ENCODE results near the gene SIRT6.
"Not testable (repeated sequence)": the region's sequence is repeated elsewhere in the genome, so short reads cannot be mapped to it uniquely, and the experiment has no call there.

Gene SIRT6

DNA sequence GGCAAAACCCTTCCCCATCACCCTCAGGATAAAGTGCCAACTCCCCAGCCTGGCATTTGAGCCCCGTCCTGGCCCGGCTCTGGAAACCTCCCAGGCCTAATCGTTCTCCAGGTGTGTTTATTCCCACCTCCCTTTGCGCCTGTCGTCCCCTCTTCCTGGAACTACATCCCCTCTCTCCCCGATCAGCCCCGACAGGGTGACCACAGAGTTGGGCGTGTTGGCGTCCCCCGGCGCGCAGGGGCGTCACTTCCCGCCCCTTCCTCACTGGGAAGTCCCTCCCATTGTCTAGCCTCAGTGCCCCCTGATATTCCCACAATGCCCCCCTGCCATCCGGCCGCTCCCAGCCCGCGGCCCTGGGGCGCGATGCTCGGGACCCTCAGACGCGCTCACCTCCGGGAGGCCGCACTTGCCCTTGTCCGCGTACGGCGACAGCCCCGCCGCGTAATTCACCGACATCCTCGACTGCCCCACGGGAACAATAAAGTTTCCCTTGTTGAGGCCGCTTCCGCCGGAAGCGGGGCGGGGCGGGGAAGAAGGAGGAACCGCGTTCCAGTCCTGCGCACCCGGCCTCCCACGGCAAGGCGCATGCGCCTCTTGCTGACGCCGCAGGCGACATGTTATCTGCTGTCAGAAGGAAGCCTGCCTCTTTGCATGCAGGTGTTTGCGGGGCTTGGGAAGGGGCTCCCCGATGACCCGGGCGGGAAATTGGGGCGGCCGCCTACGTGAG, at the start of gene SIRT6, which contains the start of gene ANKRD24:
Gene SIRT6, minus strand, starts transcription at position 480 of the 727 bp plus-strand sequence. Its CDS starts 24 bp downstream, at position 456.
Gene ANKRD24, plus strand, starts transcription at position 606 of the 727 bp plus-strand sequence. CDS start 3,737 bp downstream, outside the sequence.
- no peaks in the 10 kb centered on the region for H3K27me3 Mint-ChIP-seq
- peak within 1 kb of the TSS; percentile 98 for H3K27ac Mint-ChIP-seq
- H3K36me3 Mint-ChIP-seq (ENCODE audit: low read depth), result peaks cover 35% of the 10 kb centered on the region
- H3K4me3 Mint-ChIP-seq, result peak within 1 kb of the TSS; percentile 99
- peaks cover 38% of the 10 kb centered on the region for H3K4me1 Mint-ChIP-seq (ENCODE audit: low read depth)
- DNase-seq, result peak; percentile 96
- no peaks in the 10 kb centered on the region for H3K9me3 Mint-ChIP-seq

DNA sequence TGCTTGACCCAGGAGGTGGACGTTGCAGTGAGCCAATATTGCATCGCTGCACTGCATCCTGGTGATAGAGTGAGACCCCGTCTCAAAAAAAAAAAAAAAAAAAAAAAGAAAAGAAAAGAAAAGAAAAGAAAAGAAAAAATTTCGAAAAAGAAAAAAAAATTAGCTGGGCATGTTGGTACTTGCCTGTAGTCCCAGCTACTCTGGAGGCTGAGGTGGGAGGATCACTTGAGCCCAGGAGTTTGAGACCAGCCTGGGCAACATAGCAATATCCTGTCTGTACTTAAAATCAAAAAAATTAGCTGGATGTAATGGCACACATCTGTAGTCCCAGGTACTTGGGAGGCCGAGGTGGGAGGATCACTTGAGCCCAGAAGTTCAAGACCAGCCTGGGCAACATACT, 49.8 kb upstream of the SIRT6 start:
- not testable (repeated sequence) for H3K4me3 Mint-ChIP-seq; H3K36me3 Mint-ChIP-seq (ENCODE audit: low read depth); H3K9me3 Mint-ChIP-seq; H3K27ac Mint-ChIP-seq; DNase-seq; H3K4me1 Mint-ChIP-seq (ENCODE audit: low read depth)
- H3K27me3 Mint-ChIP-seq, result peaks cover 23% of the 10 kb centered on the region

DNA sequence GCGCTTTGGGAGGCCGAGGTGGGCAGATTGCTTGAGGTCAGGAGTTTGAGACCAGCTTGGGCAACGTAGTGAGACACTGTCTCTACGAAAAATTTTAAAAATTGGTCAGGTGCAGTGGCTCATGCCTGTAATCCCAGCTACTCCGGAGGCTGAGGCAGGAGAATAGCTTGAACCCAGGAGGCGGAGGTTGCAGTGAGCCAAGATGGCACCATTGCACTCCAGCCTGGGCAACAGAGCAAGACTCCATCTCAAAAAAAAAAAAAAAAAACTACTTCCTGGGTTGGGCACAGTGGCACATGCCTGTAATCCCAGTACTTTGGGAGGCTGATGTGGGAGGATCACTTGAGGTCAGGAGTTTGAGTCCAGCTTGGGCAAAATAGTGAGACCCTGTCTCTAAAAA, 49.2 kb upstream of the SIRT6 start:
- not testable (repeated sequence) for H3K4me1 Mint-ChIP-seq (ENCODE audit: low read depth); H3K27ac Mint-ChIP-seq; DNase-seq; H3K9me3 Mint-ChIP-seq; H3K36me3 Mint-ChIP-seq (ENCODE audit: low read depth); H3K4me3 Mint-ChIP-seq
- peaks cover 23% of the 10 kb centered on the region for H3K27me3 Mint-ChIP-seq

DNA sequence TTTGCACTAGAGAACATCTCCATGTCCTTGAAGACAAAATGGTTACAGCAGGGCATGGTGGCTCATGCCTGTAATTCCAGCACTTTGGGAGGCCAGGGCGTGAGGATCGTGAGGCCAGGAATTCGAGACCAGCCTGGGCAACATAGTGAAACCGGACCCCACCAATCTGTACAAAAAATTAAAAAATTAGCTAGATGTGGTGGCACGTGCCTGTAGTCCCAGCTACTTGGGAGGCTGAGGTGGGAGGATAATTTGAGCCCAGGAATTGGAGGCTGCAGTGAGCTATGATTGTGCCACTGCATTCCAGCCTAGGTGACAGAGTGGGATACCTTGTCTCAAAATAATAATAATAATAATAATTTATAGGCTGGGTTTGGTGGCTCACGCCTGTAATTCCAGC, 47.9 kb upstream of the SIRT6 start:
- not testable (repeated sequence) for H3K36me3 Mint-ChIP-seq (ENCODE audit: low read depth); H3K9me3 Mint-ChIP-seq; H3K4me3 Mint-ChIP-seq; H3K27ac Mint-ChIP-seq; DNase-seq; H3K4me1 Mint-ChIP-seq (ENCODE audit: low read depth)
- peaks cover 23% of the 10 kb centered on the region for H3K27me3 Mint-ChIP-seq

DNA sequence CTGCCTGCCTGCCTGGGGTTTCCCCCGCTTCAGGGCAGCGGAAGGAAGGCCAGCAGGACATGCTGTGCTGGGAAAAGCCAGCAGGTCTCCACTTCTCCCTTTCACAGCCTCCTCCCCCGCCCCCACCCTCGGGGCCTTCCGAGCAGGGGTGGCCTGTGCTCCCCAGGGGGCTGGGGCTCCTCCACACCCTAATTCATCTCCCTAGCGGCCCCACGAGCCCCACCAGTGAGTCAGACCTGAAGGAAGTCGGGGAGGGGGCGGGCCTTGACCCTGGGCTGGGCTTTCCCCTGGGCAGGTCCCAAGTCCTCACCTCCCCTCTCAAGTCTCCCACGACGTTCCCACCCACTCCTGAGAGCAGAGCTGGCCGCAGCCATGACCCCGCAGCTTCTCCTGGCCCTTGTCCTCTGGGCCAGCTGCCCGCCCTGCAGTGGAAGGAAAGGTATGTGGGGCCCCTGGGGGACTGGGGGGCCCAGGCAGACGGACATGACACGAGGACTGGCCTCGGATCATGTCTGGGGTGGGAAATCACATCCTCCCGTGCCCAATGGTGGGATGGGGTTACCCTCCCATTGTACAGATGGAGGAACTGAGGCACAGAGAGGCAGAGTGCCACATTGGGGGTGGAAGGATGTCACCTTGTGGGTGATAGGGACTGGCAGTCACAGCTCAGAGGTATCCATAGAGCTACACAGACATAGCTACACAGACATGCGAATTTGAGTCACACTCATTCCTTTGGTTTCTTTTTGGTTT, 47.0 kb upstream of the SIRT6 start, which contains the start of gene EBI3:
Gene EBI3, plus strand, starts transcription at position 345 of the 753 bp plus-strand sequence. Its CDS starts 28 bp downstream, at position 373.
- Mint-ChIP-seq H3K4me3 (no peak within 1 kb of the TSS), H3K27me3 (peaks cover 23% of the 10 kb centered on the region), H3K27ac (no peak within 1 kb of the TSS), H3K9me3 (no peaks in the 10 kb centered on the region), H3K36me3 (ENCODE audit: low read depth) (no peaks in the 10 kb centered on the region), H3K4me1 (ENCODE audit: low read depth) (peaks cover 1% of the 10 kb centered on the region)
- peak; percentile 71 for DNase-seq

DNA sequence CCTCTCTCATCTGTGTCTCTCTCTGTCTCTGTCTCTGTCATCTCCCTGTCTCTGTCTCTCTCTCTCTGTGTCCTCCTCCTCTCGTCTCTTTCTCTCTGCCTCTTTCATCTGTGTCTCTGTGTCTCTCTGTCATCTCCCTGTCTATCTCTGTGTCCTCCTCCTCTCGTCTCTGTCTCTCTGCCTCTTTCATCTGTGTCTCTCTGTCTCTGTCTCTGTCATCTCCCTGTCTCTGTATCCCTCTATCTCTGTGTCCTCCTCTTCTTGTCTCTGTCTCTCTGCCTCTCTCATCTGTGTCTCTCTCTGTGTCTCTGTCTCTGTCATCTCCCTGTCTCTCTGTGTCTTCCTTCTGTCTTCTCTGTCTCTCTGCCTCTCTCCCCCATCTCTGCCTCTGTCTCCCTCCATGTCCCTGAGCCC, 46.4 kb upstream of the SIRT6 start:
- Mint-ChIP-seq H3K9me3 (no peaks in the 10 kb centered on the region), H3K36me3 (ENCODE audit: low read depth) (no peaks in the 10 kb centered on the region), H3K4me1 (ENCODE audit: low read depth) (peaks cover 1% of the 10 kb centered on the region), H3K4me3 (no peak overlapping the region), H3K27me3 (peaks cover 21% of the 10 kb centered on the region), H3K27ac (no peak overlapping the region)
- no peak for DNase-seq

DNA sequence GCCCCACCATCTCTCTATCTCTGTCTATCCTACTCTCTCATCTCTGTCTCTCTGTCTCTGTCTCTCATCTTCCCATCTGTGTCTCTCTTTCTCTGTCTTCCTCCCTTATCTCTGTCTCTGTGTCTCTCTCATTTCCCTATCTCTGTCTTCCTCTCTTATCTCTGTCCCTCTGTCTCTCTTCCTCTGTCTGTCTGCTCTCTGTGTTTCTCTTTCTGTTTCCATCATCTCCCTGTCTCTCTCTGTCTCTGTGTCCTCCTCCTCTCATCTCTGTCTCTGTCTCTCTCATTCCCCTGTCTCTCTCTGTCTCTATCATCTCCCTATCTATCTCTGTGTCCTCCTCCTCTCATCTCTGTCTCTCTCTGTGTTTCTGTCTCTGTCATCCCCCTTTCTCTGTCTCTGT, 45.4 kb upstream of the SIRT6 start:
- DNase-seq, result no peak
- H3K27me3 Mint-ChIP-seq, result peaks cover 16% of the 10 kb centered on the region
- H3K27ac Mint-ChIP-seq, result no peak overlapping the region
- no peak overlapping the region for H3K4me3 Mint-ChIP-seq
- H3K4me1 Mint-ChIP-seq (ENCODE audit: low read depth), result peaks cover 1% of the 10 kb centered on the region
- H3K36me3 Mint-ChIP-seq (ENCODE audit: low read depth), result no peaks in the 10 kb centered on the region
- H3K9me3 Mint-ChIP-seq, result no peaks in the 10 kb centered on the region

DNA sequence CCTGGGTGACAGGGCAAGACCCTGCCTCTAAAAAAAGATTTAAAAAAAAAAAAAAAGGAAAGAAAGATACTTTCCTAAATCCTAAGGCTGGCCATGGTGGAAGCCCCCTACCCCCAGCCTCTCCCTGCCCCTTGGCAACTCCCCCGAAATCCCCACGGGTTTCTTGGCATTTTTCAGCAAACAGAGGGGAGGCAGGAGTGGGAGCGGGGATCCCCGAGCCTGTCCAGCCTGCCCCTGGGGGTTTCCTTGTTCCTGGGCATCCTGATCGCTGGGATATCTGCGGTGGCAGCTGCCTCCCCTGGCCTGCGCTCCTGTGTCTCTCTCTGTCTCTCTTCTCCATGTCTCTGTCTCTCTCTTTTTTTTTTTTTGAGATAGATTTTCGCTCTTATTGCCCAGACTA, 43.5 kb upstream of the SIRT6 start:
- H3K9me3 Mint-ChIP-seq, result no peaks in the 10 kb centered on the region
- peaks cover 1% of the 10 kb centered on the region for H3K4me1 Mint-ChIP-seq (ENCODE audit: low read depth)
- no peaks in the 10 kb centered on the region for H3K36me3 Mint-ChIP-seq (ENCODE audit: low read depth)
- peaks cover 6% of the 10 kb centered on the region for H3K27me3 Mint-ChIP-seq
- no peak for DNase-seq
- H3K4me3 Mint-ChIP-seq, result no peak overlapping the region
- no peak overlapping the region for H3K27ac Mint-ChIP-seq

DNA sequence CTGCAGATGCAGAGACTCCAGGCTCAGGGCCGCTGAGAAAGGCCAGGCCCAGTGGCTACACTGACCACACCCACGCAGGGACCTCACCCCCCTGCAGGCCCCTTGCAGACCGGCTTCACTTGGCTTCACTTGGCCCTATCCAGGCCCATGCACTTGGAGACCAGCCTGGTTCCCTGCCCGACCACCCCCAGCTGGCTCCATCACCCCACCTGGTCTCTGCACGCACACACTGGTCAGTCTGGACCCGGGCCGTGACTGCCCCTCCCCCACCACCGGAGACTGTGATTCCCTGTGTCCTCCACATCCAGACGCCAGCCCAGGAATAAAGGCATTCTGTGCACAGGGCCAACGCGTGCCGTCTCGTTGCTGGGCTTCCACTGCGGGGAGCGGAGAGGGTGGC, 42.1 kb upstream of the SIRT6 start:
- no peak overlapping the region for H3K27ac Mint-ChIP-seq
- peaks cover 2% of the 10 kb centered on the region for H3K27me3 Mint-ChIP-seq
- H3K4me3 Mint-ChIP-seq, result no peak overlapping the region

DNA sequence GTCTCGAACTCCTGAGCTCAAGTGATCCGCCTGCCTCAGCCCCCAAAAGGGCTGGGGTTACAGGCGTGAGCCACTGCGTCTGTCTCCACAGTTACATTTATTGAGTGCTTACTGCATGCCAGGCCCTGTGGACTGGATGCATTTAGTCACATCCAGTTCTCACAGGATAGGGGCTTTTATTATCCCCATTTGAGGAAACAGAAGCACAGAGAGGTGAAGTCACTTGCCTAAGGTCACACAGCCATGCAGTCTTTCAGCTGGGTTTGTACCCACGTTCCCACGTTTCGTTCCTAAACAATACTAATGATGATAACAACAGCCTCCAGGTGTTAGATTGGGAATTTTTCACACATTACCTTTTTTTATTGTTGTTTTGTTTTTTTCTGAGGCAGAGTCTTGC, 37.8 kb upstream of the SIRT6 start:
- H3K4me3 Mint-ChIP-seq, result no peak overlapping the region
- H3K27me3 Mint-ChIP-seq, result no peaks in the 10 kb centered on the region
- no peak for DNase-seq
- H3K27ac Mint-ChIP-seq, result no peak overlapping the region
- peaks cover 6% of the 10 kb centered on the region for H3K9me3 Mint-ChIP-seq
- no peaks in the 10 kb centered on the region for H3K36me3 Mint-ChIP-seq (ENCODE audit: low read depth)
- no peaks in the 10 kb centered on the region for H3K4me1 Mint-ChIP-seq (ENCODE audit: low read depth)

More for the DNA sequence above, 42.1 kb upstream of the SIRT6 start:
- no peak for DNase-seq
- no peaks in the 10 kb centered on the region for H3K9me3 Mint-ChIP-seq
- H3K4me1 Mint-ChIP-seq (ENCODE audit: low read depth), result peaks cover 1% of the 10 kb centered on the region
- H3K36me3 Mint-ChIP-seq (ENCODE audit: low read depth), result no peaks in the 10 kb centered on the region

DNA sequence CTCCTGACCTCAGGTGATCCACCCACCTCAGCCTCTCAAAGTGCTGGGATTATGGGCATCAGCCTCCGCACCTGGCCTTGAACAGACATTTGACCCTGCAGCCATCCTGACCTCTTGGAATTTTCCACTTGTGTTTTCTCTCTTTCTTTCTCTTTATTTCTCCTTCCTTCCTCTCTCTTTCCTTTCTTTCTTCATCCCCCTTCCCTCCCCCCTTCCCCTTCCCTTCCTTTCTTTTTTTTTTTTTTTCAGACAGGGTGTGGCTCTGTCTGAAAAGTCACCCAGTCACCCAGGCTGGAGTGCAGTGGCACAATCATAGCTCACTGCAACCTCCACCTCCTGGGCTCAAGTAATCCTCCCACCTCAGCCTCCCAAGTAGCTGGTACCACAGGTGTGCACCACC, 36.2 kb upstream of the SIRT6 start:
- H3K36me3 Mint-ChIP-seq (ENCODE audit: low read depth); H3K27me3 Mint-ChIP-seq; DNase-seq; H3K4me3 Mint-ChIP-seq; H3K4me1 Mint-ChIP-seq (ENCODE audit: low read depth); H3K27ac Mint-ChIP-seq; H3K9me3 Mint-ChIP-seq: not testable (repeated sequence)

DNA sequence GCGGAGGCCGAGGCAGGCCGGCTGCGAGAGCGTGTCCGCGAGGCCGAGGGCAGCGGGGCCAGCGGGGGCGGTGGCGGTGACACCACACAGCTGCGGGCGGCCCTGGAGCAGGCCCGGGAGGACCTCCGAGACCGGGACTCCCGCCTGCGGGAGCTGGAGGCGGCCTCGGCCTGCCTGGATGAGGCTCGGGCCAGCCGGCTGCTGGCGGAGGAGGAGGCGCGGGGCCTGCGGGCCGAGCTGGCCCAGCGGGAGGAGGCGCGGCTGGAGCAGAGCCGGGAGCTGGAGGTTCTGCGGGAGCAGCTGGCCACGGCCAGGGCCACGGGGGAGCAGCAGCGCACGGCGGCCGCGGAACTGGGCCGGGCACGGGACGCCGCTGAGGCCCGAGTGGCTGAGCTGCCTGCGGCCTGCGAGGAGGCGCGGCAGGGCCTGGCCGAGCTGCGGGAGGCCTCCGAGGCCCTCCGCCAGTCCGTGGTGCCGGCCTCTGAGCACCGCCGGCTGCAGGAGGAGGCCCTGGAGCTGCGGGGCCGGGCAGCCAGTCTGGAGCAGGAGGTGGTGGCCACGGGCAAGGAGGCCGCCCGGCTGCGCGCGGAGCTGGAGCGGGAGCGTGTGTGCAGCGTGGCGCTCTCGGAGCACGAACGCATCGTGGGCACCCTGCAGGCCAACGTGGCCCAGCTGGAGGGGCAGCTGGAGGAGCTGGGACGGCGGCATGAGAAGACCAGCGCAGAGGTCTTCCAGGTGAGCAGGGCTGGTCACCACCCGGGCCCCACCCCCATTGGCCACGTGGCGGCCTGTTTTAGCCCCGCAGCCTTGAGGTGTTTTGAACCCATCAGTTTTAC, 35.3 kb upstream of the SIRT6 start:
- no peak overlapping the region for H3K27ac Mint-ChIP-seq
- H3K9me3 Mint-ChIP-seq, result peaks cover 6% of the 10 kb centered on the region
- no peaks in the 10 kb centered on the region for H3K36me3 Mint-ChIP-seq (ENCODE audit: low read depth)
- no peak for DNase-seq
- H3K4me1 Mint-ChIP-seq (ENCODE audit: low read depth), result peaks cover 7% of the 10 kb centered on the region
- H3K4me3 Mint-ChIP-seq, result no peak overlapping the region
- no peaks in the 10 kb centered on the region for H3K27me3 Mint-ChIP-seq

DNA sequence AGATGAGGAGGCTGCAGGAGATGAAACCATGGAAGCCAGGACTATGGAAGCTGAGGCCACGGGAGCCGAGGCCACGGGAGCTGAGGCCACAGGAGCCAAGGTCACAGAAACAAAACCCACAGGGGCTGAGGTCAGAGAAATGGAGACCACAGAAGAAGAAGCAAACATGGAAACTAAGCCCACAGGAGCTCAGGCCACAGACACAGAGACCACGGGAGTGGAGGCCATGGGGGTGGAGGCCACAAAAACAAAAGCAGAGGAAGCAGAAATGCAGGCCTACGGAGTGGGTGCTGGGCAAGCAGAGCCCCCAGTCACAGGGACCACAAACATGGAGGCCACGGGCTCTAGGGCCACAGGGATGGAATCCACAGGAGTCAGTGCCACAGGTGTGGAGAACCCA, 34.5 kb upstream of the SIRT6 start:
- H3K9me3 Mint-ChIP-seq, result peaks cover 6% of the 10 kb centered on the region
- no peaks in the 10 kb centered on the region for H3K27me3 Mint-ChIP-seq
- H3K4me3 Mint-ChIP-seq, result no peak overlapping the region
- H3K36me3 Mint-ChIP-seq (ENCODE audit: low read depth), result no peaks in the 10 kb centered on the region
- peaks cover 7% of the 10 kb centered on the region for H3K4me1 Mint-ChIP-seq (ENCODE audit: low read depth)
- DNase-seq, result no peak
- H3K27ac Mint-ChIP-seq, result no peak overlapping the region

DNA sequence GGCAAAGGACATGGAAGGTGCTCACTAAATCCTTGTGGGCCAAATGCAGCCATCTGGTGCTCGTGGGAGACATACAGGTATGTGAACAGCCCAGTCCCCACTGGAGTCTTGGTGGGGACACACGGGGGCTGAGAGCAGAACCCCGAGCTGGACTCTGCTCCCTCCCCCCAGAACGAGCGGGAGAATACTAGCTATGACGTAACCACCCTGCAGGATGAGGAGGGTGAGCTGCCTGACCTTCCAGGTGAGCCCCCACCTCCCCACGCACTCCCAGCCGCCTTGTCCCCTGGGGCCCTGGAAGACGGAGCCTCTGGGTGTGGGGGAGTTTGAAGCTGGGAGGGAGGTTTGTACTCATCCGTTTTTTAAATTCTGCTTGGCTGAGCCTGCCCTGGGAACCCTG, 33.4 kb upstream of the SIRT6 start:
- H3K36me3 Mint-ChIP-seq (ENCODE audit: low read depth), result no peaks in the 10 kb centered on the region
- H3K27ac Mint-ChIP-seq, result no peak overlapping the region
- H3K4me1 Mint-ChIP-seq (ENCODE audit: low read depth), result peaks cover 7% of the 10 kb centered on the region
- no peaks in the 10 kb centered on the region for H3K27me3 Mint-ChIP-seq
- H3K4me3 Mint-ChIP-seq, result no peak overlapping the region
- no peak for DNase-seq
- H3K9me3 Mint-ChIP-seq, result peaks cover 6% of the 10 kb centered on the region

Data from activated T-cell treated with anti-CD3 and anti-CD28 coated beads, Interleukin-2, amount 50 U/mL, for 24 hours (primary cell).